HG03521 (cell line): ENCODE data around the gene FHIT.

Source experiments
- ATAC-seq: cut with Tn5 transposase; IDR thresholded peaks from one replicate; pipeline ENCODE4 v1.9.1; 2021; ENCODE audit warnings: mild to moderate bottlenecking, moderate library complexity; ENCODE audit not compliant: unreplicated experiment

The FHIT gene

DNA sequence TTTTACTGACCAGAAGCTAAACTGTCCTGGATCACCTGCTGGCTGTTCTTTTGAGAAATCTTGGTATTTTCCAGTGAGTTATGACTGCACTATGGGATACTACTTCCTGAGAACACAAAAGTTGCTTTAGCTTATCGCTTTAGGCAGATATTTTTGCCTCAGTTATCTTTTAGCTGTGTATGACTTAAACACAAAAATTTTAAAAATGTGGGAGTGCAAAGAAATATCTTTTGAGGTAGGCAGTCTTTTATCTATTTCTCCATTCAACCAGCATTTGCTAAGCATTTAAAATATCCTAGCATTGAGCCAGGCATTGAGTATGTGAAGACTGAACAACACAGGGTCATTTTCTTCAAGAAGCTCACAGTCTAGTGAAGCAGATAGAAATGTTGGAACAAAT lies 981.9 kb downstream of the FHIT start:
- ATAC-seq, result no peak

DNA sequence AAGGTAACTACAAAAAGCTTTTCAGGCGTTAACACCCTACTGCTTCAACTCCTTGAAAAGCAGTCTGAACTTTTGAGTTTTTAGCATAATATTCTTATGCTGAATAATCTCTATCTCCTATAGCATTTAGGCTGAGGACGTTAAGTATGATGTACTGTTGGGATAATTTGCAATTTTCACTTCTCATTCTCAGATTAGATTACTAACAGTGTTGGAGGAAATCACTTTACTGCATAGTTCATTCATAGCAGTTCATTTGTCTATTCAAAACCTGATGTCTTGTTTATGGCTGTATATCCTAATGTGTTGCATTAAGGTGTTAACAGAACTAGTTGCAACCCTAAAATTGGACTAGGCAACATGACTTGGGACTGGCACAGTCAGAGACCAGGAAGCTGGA lies 983.1 kb downstream of the FHIT start:
- ATAC-seq, result no peak

GRCh38 chr3:60266444-60266843 lies 984.8 kb downstream of the FHIT start:
- no peak for ATAC-seq

DNA sequence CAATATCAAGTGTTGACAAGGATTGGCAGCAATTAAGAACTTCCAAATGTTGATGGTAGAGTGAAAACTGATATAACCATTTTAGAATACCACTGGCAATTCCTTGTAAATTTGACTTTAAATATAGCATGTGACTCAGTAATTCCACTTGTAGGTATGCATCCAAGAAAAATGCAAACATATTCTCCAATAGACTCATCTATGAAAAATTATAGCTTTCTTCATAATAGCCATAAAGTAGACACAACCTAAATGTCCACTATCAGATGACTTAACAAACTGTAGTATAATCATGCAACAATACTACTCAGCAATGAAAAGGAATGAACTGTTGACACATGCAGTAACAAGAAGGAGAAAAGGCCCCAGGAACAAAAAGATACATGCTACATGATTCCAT lies 988.1 kb downstream of the FHIT start:
- ATAC-seq, result no peak

DNA sequence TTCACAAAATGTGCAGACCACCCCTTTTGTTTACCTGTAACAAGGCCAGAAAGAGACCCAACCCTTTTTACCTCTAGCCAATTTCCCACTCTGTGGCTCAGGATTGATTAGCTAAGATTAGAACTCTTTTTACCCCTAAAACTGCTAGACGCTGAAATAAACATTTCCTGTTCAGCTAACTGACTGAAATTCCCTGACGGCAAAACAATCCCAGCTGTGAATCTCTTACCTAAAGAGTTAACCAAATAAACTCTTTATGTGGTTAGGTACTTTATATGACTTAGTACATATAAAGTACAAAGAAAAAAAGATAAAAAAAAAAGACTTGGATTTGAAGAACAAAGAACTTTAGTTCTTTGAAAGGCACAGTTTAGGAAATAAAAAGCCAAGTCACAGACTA lies 988.7 kb downstream of the FHIT start:
- ATAC-seq, result no peak

DNA sequence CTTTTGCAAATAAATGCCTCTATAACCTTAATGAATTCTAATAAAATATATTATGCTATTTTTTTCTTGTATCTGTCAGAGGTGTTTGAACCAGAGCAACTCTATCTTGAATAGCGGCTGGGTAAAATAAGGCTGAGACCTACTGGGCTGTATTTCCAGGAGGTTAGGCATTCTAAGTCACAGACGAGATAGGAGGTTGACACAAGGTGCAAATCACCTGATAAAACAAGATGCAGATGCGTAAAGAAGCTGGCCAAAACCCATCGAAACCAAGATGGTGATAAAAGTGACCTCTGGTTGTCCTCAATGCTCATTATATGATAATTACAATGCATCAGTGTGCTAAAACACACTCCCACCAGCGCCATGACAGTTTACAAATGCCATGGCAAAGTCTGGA lies 990.7 kb downstream of the FHIT start:
- ATAC-seq, result no peak

DNA sequence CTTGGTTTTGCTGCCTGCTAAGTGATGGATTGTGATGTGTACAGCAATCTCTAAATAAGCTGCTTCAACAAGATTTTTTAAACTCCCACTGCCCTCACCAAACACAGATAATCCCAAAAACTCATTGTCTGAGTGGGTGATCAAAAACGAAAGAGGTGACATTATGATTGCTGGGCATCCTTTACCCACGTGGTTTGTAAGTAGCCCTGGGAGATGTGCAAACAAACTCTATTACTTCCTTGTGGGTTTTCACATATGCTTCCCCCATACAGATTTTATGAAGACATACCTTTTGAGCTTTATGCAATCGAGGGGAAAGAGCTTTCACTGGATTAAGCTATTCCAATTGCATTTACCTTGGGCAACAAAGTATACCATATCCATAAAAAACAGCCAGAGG lies 1000.4 kb downstream of the FHIT start:
- ATAC-seq, result no peak

DNA sequence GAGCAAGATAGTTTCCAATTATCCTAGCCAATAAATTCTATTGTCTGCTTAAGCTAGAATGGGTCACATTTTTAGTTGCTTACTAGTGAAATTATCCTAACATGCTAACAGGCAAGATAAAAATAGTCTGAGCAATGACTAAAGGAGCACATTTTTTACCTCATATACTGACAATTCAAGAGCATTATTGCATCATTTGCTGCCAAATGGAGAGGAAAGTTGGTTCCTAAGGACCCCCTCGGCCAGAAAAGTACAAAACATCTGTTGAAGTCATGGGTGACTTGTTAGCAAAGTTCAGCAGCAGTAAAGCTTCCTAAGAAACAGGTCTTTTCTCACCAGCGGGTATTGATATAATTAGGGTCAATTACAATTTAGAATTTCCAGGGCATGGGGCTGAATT lies 1001.0 kb downstream of the FHIT start:
- ATAC-seq, result no peak

DNA sequence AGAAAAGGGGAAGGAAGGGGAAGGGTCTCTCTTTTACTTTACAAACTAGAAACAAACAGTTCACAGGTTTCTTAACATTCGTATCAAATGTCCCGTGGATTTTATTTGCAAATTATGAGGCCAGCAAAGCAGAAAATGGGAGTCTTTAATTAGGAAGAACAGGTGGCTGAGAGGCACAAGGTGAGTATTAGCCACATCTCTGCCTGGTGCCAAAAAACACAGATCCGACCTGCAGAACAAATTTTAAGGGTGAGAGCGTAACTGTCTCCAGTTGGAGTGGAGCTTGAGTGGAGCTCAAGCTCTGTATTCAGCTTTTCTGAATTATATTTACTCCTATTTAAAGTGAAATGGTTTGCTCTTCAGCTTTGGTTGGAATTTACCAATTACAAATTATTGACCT lies 1004.9 kb downstream of the FHIT start:
- ATAC-seq, result no peak

- ATAC-seq, result no peak
Observed at GRCh38 chr3:60243456-60243855, 1007.8 kb downstream of the FHIT start.

DNA sequence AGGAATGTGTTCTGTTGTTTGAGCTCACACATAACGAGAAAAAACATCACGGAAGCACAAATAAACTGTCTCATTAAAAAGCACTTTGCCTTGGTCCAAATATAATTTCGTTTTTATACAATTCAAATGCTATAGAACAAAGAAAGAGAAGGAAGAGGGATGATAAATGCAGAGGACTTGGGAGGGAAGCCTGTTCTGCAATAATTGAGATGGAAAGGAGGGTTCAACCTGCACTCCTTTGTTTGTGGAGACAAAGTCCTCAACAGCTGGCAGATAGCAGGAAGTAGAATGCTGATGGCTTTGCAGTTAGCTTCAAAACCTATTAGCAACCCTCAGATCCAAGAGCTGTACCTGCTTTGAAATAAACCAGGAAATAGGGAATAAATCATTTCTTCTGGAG lies 1010.8 kb downstream of the FHIT start:
- no peak for ATAC-seq

DNA sequence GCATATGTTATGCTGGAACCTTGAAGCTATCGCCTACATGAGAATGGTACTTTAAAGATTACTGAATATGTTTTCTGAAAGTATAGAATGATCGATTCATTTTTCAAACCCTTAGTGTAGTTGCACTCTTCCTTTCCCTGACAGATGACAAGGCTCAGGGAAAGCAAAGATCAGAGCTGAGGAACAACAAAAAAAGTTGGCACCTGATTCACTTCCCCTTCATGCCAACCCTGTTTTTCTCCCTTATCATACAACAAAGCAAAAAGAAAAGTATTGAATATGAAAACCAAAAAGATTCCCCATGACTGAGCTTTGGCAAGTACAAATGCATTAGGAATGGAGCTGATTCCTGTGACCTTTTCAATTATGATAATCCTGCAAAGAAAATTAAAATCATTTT lies 1012.7 kb downstream of the FHIT start:
- no peak for ATAC-seq

- ATAC-seq, result no peak
Observed at GRCh38 chr3:60229502-60229901, 1021.8 kb downstream of the FHIT start.

DNA sequence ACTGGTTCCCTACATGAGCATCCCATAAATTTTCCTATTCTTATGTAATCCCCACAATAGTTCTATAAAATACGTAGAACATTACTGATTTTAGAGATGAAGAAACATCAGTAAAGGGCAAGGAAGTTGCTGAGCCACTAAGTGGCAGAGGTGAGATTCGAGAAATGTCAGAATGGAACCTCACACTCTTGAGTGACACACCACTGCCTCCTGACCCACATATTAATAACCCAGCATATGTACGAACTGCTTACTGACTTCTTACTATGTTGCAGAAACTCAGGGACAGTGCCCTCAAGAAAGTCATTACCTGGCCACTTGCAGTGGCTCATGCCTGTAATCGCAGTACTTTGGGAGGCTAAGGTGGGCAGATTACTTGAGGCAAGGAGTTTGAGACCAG lies 1022.4 kb downstream of the FHIT start:
- no peak for ATAC-seq

GRCh38 chr3:60226912-60227311 lies 1024.3 kb downstream of the FHIT start:
- no peak for ATAC-seq

DNA sequence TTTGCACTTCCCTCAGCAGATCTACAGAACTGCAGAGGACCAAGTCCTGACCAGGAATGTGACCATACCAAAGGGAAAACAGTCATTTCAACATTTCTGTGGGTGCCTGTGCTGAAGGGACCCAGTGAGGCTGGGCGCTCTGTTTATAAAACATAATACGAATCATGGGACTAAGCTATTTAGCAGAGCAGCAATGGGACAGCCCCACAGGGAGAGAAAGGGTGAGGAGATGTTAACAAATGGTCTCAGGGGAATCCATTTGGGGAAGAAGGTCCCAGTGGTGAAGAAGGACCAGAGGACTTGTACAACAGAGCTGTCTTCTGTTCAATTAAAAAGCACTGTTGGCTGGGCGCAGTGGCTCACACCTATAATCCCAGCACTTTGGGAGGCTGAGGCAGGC lies 1025.4 kb downstream of the FHIT start:
- no peak for ATAC-seq

DNA sequence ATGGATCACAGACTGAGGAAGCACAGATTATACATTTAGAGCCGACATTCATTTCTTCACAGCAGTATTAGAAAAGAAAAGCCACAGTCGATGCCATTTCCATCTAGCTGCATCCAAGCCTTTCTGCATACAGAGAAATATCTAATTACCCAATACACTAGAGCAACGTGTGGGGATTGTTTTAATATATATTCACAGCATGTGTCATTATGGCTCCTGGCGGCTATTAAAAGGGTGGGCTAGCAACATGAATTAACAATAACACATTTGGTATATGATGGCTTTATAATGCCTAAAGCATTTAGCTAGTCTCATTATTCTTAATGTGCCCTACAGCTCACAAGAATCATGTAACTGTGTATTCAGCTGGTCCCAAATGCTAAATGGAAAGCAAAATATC lies 1030.5 kb downstream of the FHIT start:
- no peak for ATAC-seq

GRCh38 chr3:60219501-60219900 lies 1031.8 kb downstream of the FHIT start:
- no peak for ATAC-seq

DNA sequence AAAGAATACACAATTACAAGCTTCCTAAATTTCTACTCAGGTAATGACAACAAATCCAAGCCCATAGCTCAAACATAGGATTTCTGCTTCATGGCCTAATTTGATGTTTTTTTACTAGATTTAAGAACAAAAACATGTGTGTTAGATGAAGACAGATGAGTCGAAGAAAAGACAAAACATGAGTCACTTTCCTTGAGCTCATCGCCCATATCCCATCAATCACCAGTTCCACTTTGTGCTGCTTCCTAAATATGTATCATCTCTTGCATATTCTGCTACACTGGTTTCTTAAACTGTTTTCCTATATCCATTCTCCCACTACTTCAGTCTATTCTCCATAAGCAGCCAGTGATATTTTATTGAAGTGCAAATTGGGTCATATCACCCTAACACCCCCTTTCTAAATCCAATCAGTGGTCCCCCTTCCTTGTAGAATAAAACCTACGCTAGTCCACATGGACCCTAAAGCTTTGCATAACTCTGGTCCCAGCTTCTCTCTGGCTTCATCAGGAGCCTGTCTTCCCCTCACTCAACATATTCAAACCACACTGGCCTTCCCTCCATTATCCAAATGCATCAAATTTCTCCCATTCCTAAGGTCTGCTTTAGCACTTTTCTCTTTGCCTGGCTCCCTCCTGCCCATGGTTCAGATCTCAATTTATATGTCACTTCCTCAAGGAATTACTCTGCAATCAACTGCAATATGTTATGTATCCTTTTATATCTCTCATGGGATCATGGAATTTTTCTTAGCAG lies 1033.9 kb downstream of the FHIT start:
- no peak for ATAC-seq

GRCh38 chr3:60216462-60217075 lies 1034.7 kb downstream of the FHIT start:
- ATAC-seq, result no peak

- no peak for ATAC-seq
Observed at GRCh38 chr3:60215946-60216345, 1035.3 kb downstream of the FHIT start.

- no peak for ATAC-seq
Observed at GRCh38 chr3:60207905-60208304, 1043.3 kb downstream of the FHIT start.

GRCh38 chr3:60206206-60206605 lies 1045.0 kb downstream of the FHIT start:
- ATAC-seq, result no peak
